Measurements from ENCODE around the gene SAP25. TPM values are rescaled to one million over a fixed set of nuclear protein-coding genes. Genes with fewer than 3 reads are reported as not detected.
"Not testable (repeated sequence)": the region's sequence is repeated elsewhere in the genome, so short reads cannot be mapped to it uniquely, and the experiment has no call there.

The SAP25 gene
- total RNA-seq, 1 donor from 2014 or later = not detected

GRCh38 chr7:100577103-100577502 is 3.4 kb upstream of the SAP25 start:
- FAIRE-seq = no peak

GRCh38 chr7:100576384-100576993 is 2.8 kb upstream of the SAP25 start:
- no peak for FAIRE-seq
- DNase-seq (ENCODE audit: low spot score in 2 of 2) = no peak

More at GRCh38 chr7:100577103-100577502, 3.4 kb upstream of the SAP25 start:
- no peak for DNase-seq (ENCODE audit: low spot score in 2 of 2)

GRCh38 chr7:100575746-100576383 is 2.2 kb upstream of the SAP25 start:
- FAIRE-seq (no peak), DNase-seq (ENCODE audit: low spot score in 2 of 2) (no peak)

- FAIRE-seq (no peak), DNase-seq (ENCODE audit: low spot score in 2 of 2) (no peak)
These were observed 1.5 kb upstream of the SAP25 start for GRCh38 chr7:100575206-100575631.

- DNase-seq (ENCODE audit: low spot score in 2 of 2) = no peak
- FAIRE-seq = no peak
These were observed 884 bp upstream of the SAP25 start for GRCh38 chr7:100574362-100575205.

GRCh38 chr7:100572949-100573675 is 588 bp downstream of the SAP25 start:
- DNase-seq (ENCODE audit: low spot score in 2 of 2) = no peak
- no peak for FAIRE-seq

GRCh38 chr7:100572281-100572948 is 1.3 kb downstream of the SAP25 start:
- DNase-seq (ENCODE audit: low spot score in 2 of 2) (no peak), FAIRE-seq (no peak)

GRCh38 chr7:100571829-100572116 is 1.9 kb downstream of the SAP25 start:
- no peak for FAIRE-seq
- no peak for DNase-seq (ENCODE audit: low spot score in 2 of 2)

GRCh38 chr7:100570954-100571828 is 2.5 kb downstream of the SAP25 start:
- DNase-seq (ENCODE audit: low spot score in 2 of 2) = no peak
- FAIRE-seq = no peak

GRCh38 chr7:100568896-100569844 is 4.5 kb downstream of the SAP25 start:
- FAIRE-seq = no peak
- DNase-seq (ENCODE audit: low spot score in 2 of 2) = peak in 1 of 2 donors; percentile 59

- no peak for FAIRE-seq
These were observed 5.4 kb downstream of the SAP25 start for GRCh38 chr7:100568176-100568895.

GRCh38 chr7:100567751-100568175 is 5.9 kb downstream of the SAP25 start:
- no peak for DNase-seq (ENCODE audit: low spot score in 2 of 2)
- FAIRE-seq = no peak

More at GRCh38 chr7:100568176-100568895, 5.4 kb downstream of the SAP25 start:
- DNase-seq (ENCODE audit: low spot score in 2 of 2) = no peak

GRCh38 chr7:100567031-100567730 is 6.5 kb downstream of the SAP25 start:
- DNase-seq (ENCODE audit: low spot score in 2 of 2) = no peak
- no peak for FAIRE-seq

- no peak for DNase-seq (ENCODE audit: low spot score in 2 of 2)
- FAIRE-seq = no peak
These were observed 7.6 kb downstream of the SAP25 start for GRCh38 chr7:100566018-100566531.

- no peak for FAIRE-seq
- DNase-seq (ENCODE audit: low spot score in 2 of 2) = no peak
These were observed 8.5 kb downstream of the SAP25 start for GRCh38 chr7:100565133-100565571.

GRCh38 chr7:100564405-100564804 is 9.3 kb downstream of the SAP25 start:
- not testable (repeated sequence) for FAIRE-seq; DNase-seq (ENCODE audit: low spot score in 2 of 2)

Measured in frontal cortex (tissue), 4 donors.